Gastroesophageal sphincter (tissue), 3 donors: ENCODE results near the gene ELL.

Experiments
- CTCF ChIP-seq, 4 experiments: fragments of 200-600 bp in 2 of 4; fragments of 450-650 bp in 2 of 4; sonication (generic) in 1 of 4; IDR thresholded peaks; one replicate each; pipeline ENCODE4 v1.5.1; 2017 to 2019; ENCODE audit warnings: antibody characterized with exemption in 4 of 4, mild to moderate bottlenecking in 2 of 4, moderate library complexity in 2 of 4
- POLR2A ChIP-seq, 2 donors: fragments of 450-650 bp; IDR thresholded peaks; one replicate each; pipeline ENCODE4 v1.6.1; 2017; ENCODE audit warnings: antibody characterized with exemption in 2 of 2, mild to moderate bottlenecking in 2 of 2, moderate library complexity in 1 of 2

DNA sequence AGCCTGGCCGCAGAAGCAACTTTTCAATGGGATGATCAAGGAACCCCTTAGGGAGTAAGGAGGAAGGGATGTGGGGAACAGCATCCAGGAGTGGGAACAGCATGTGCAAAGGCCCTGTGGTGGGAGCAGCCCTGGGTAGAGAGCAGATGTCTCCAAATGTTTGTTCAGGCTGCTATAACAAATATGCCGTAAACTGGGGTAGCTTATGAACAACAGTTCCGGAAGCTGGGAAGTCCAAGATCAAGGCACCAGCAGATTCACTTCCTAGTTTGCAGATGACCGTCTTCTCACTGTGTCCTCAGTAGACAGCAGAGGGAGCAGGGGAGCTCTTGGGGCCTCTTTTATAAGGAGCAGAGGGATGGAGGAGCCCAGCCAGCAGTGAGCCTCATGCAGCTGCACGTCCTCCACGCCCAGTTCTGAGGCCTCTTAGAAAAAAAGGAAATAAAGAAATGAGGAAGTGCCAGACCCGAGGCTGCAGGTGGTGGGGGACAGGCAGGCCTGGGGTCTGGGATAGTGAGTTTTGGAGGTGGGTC is 120.2 kb downstream of the ELL start:
- TF ChIP-seq CTCF (IDR thresholded peaks at IDR 0.05) (peak in 2 of 4 experiments; percentile 19 to 47), POLR2A (IDR thresholded peaks at IDR 0.05) (no peak)
